ENCODE data around the gene ITGB3.

The ITGB3 gene

DNA sequence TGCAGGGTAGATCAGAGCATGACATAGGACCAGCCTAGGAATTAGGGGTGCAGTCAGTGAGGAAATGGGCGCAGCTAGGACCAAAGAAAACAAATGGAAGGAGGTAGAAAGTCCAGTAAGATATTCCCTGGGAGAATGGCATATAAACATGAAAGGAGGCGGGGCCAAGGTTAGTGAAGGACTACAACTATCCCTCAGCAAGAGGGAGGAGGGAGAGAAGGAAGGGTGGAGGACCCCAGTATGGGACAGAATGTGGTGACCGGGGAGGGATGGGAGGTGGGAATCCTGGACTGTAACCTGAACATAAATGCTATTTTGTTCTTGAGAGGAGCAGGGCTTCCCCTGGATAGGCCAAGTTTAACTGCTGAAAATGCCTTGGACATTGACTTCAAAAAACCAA is 22.8 kb downstream of the ITGB3 start:
- Histone ChIP-seq H3K4me1 (ENCODE audit: control insufficient read depth, insufficient read depth, low read length) (peaks cover 68% of the 10 kb centered on the region), H3K27me3 (ENCODE audit: control insufficient read depth in 1 of 2, insufficient read depth in 2 of 2, low read length in 2 of 2) (no peaks in the 10 kb centered on the region), H3K36me3 (ENCODE audit: control insufficient read depth in 2 of 2, insufficient read depth in 2 of 2, low read length in 2 of 2) (no peaks in the 10 kb centered on the region), H3K4me3 (ENCODE audit: low read length in 2 of 2) (no peak overlapping the region), H3K9ac (ENCODE audit: low read length in 2 of 2) (peak overlapping the region; percentile 68 to 73), H3K27ac (ENCODE audit: low read length) (peak overlapping the region; percentile 98), H3K9me3 (ENCODE audit: control insufficient read depth in 2 of 2, low read length in 2 of 2) (no peaks in the 10 kb centered on the region)

DNA sequence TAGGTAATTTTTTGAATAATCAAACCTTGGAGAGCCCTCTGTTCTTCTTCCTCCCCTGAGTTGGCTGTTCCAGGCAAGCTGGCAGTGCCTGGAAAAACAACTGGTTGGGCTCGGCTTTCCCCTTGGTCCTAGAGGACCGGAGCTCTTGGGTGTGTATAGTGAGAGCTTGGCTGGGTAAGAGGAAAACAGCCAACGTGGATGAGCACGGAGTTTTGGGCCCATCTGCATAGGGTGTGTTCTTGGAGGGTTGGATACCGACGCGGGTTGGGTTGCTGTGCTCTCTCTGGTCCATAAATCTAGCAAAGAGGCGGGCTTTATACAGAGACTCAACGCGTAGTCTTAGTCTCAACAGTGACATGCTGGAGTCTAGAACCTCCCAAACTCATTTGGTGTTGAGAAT is 23.2 kb downstream of the ITGB3 start:
- Histone ChIP-seq H3K36me3 (ENCODE audit: control insufficient read depth in 2 of 2, insufficient read depth in 2 of 2, low read length in 2 of 2) (no peaks in the 10 kb centered on the region), H3K27ac (ENCODE audit: low read length) (peak overlapping the region; percentile 98), H3K9ac (ENCODE audit: low read length in 2 of 2) (peak overlapping the region; percentile 46 to 68)

DNA sequence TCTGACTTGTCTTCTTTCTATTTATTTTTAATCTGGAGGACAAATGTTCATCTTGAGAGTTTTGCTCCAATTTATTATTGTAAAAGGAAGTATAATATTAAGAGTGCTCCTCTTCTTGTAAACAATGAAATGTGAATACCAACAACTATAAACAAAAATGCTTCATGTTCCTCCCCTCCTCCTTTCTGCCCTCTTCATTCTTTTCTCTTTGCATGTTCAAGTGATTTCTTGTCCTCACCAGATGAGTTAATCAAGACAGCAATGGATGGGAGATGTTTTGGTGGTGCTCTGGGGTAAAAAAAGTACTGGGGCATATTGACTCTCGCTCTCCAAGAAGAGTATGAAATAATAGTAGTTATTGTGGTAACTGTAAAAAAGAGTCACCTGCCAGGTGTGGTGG is 24.3 kb downstream of the ITGB3 start:
- H3K27me3 ChIP-seq (ENCODE audit: control insufficient read depth in 1 of 2, insufficient read depth in 2 of 2, low read length in 2 of 2), result no peaks in the 10 kb centered on the region

More for the DNA sequence above, 23.2 kb downstream of the ITGB3 start:
- Histone ChIP-seq H3K4me3 (ENCODE audit: low read length in 2 of 2) (peak overlapping the region; percentile 9 to 29), H3K4me1 (ENCODE audit: control insufficient read depth, insufficient read depth, low read length) (peaks cover 68% of the 10 kb centered on the region), H3K9me3 (ENCODE audit: control insufficient read depth in 2 of 2, low read length in 2 of 2) (no peaks in the 10 kb centered on the region), H3K27me3 (ENCODE audit: control insufficient read depth in 1 of 2, insufficient read depth in 2 of 2, low read length in 2 of 2) (no peaks in the 10 kb centered on the region)

DNA sequence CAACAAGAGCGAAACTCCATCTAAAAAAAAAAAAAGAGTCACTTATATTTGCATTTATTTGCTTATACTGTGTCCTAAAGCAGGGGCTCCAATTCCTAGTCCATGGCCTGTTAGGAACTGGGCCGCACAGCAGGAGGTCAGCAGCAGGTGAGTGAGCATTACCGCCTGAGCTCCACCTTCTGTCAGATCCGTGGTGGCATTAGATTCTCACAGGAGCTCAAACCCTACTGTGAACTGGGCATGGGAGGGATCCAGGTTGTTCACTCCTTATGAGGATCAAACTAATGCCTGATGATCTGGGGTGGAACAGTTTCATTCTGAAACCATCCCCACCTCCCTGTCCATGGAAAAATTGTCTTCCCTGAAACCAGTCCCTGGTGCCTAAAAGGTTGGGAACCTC is 24.9 kb downstream of the ITGB3 start:
- H3K4me1 ChIP-seq (ENCODE audit: control insufficient read depth, insufficient read depth, low read length), result peaks cover 65% of the 10 kb centered on the region
- no peaks in the 10 kb centered on the region for H3K36me3 ChIP-seq (ENCODE audit: control insufficient read depth in 2 of 2, insufficient read depth in 2 of 2, low read length in 2 of 2)
- no peaks in the 10 kb centered on the region for H3K27me3 ChIP-seq (ENCODE audit: control insufficient read depth in 1 of 2, insufficient read depth in 2 of 2, low read length in 2 of 2)
- H3K9me3 ChIP-seq (ENCODE audit: control insufficient read depth in 2 of 2, low read length in 2 of 2), result no peaks in the 10 kb centered on the region
- H3K9ac ChIP-seq (ENCODE audit: low read length in 2 of 2), result peak overlapping the region in 1 of 2 donors; percentile 41
- peak overlapping the region; percentile 98 for H3K27ac ChIP-seq (ENCODE audit: low read length)
- no peak overlapping the region for H3K4me3 ChIP-seq (ENCODE audit: low read length in 2 of 2)

More for the DNA sequence above, 24.3 kb downstream of the ITGB3 start:
- no peaks in the 10 kb centered on the region for H3K36me3 ChIP-seq (ENCODE audit: control insufficient read depth in 2 of 2, insufficient read depth in 2 of 2, low read length in 2 of 2)
- peak overlapping the region; percentile 98 for H3K27ac ChIP-seq (ENCODE audit: low read length)
- no peak overlapping the region for H3K9ac ChIP-seq (ENCODE audit: low read length in 2 of 2)
- H3K9me3 ChIP-seq (ENCODE audit: control insufficient read depth in 2 of 2, low read length in 2 of 2), result no peaks in the 10 kb centered on the region
- no peak overlapping the region for H3K4me3 ChIP-seq (ENCODE audit: low read length in 2 of 2)
- H3K4me1 ChIP-seq (ENCODE audit: control insufficient read depth, insufficient read depth, low read length), result peaks cover 68% of the 10 kb centered on the region

DNA sequence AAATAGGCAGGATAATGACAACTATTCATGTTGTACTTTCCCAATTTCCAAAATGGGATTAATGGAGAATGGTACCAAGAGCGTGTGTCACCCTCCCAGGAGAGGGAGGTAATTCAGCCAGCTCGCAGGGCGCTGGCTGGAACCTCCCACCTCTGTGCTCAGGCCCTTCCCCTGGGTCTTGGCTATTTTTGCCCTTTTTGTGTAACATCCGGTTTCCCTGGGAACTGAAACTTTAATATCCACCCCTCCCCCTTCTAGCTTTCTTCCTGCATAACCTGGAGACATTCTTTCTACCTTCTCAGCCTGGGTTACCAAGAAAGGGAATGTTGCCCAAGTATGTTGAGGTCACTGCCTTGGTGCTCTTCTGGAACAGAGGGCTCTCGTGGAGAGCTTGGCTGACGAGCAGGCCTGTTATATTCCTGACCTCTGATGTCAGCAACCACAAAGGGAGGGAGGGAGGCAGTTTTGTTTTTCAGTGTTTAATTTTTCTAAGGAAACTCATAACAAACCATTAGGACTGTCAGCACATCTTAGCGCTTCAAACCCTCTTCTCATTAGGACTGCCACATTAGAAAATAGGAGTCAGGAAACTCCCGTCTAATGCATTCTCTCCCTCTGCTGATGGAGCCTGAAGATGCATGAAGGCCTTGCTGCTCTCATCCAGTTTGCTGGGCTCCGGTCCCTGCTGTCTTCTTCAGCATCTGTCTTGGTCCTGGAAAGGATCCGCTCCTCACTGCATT is 25.6 kb downstream of the ITGB3 start:
- Histone ChIP-seq H3K9ac (ENCODE audit: low read length in 2 of 2) (peak overlapping the region; percentile 50 to 72), H3K36me3 (ENCODE audit: control insufficient read depth in 2 of 2, insufficient read depth in 2 of 2, low read length in 2 of 2) (no peaks in the 10 kb centered on the region), H3K27ac (ENCODE audit: low read length) (peak overlapping the region; percentile 98), H3K27me3 (ENCODE audit: control insufficient read depth in 1 of 2, insufficient read depth in 2 of 2, low read length in 2 of 2) (no peaks in the 10 kb centered on the region), H3K4me1 (ENCODE audit: control insufficient read depth, insufficient read depth, low read length) (peaks cover 59% of the 10 kb centered on the region), H3K4me3 (ENCODE audit: low read length in 2 of 2) (peak overlapping the region in 1 of 2 donors; percentile 29), H3K9me3 (ENCODE audit: control insufficient read depth in 2 of 2, low read length in 2 of 2) (no peaks in the 10 kb centered on the region)

DNA sequence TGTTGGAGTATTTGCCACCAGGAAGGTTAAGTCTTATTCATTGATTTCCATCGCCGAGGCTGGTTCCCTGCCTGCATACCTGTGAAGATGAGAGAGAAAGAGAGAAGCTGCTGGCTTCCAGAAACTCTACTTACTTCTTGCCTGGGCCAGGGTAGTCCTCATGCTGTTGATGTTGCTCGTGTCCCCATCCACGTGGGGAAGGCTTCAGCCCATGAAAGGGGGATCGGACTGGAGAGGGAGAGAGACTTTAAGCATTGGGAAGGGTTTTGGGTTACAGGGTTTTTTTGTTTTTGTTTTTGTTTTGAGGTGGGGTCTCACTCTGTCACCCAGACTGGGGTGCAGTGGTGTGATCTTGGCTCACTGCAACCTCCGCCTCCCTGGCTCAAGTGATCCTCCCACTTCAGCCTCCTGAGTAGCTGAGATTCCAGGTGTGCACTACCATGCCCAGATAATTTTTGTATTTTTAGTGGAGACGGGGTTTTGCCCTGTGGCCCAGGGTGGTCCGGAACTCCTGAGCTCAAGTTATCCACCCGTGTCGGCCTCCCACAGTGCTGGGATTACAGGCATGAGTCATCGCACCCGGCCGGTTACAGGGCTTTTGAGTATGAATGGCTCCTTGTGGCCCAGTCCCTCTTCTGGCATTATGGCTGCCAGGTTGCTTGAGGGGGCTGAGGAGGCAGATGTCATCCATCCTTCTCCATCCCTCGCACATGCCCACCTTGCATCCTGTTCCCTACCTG is 26.6 kb downstream of the ITGB3 start:
- H3K4me3 ChIP-seq (ENCODE audit: low read length in 2 of 2), result peak overlapping the region in 1 of 2 donors; percentile 29
- H3K27ac ChIP-seq (ENCODE audit: low read length), result peak overlapping the region; percentile 98
- no peaks in the 10 kb centered on the region for H3K27me3 ChIP-seq (ENCODE audit: control insufficient read depth in 1 of 2, insufficient read depth in 2 of 2, low read length in 2 of 2)
- H3K36me3 ChIP-seq (ENCODE audit: control insufficient read depth in 2 of 2, insufficient read depth in 2 of 2, low read length in 2 of 2), result peaks cover 0 to 2% of the 10 kb centered on the region in 2 donors
- H3K9ac ChIP-seq (ENCODE audit: low read length in 2 of 2), result peak overlapping the region; percentile 50 to 72
- no peaks in the 10 kb centered on the region for H3K9me3 ChIP-seq (ENCODE audit: control insufficient read depth in 2 of 2, low read length in 2 of 2)
- H3K4me1 ChIP-seq (ENCODE audit: control insufficient read depth, insufficient read depth, low read length), result peaks cover 49% of the 10 kb centered on the region

DNA sequence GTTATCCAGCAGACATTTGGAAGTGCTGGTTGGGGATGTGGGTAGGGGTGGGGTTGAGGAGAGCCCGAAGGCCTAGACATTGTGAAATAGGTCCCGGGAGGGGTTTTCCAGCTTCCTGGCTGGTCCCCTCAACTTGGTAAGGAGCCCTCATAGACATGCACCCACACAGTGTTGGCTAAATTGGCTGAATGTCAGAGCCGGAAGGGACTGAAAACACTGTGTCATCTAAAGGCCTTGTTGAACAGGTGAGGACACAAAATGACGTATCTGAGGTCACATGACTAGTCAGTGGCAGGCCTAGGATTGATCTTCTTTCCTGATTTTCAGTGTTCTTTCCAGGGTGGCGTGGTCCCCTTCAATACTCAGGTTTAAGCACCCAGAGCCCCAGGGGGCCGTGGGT is 27.6 kb downstream of the ITGB3 start:
- Histone ChIP-seq H3K4me3 (ENCODE audit: low read length in 2 of 2) (no peak overlapping the region), H3K9me3 (ENCODE audit: control insufficient read depth in 2 of 2, low read length in 2 of 2) (no peaks in the 10 kb centered on the region), H3K27me3 (ENCODE audit: control insufficient read depth in 1 of 2, insufficient read depth in 2 of 2, low read length in 2 of 2) (no peaks in the 10 kb centered on the region), H3K4me1 (ENCODE audit: control insufficient read depth, insufficient read depth, low read length) (peaks cover 39% of the 10 kb centered on the region), H3K9ac (ENCODE audit: low read length in 2 of 2) (no peak overlapping the region), H3K27ac (ENCODE audit: low read length) (no peak overlapping the region), H3K36me3 (ENCODE audit: control insufficient read depth in 2 of 2, insufficient read depth in 2 of 2, low read length in 2 of 2) (peaks cover 0 to 6% of the 10 kb centered on the region in 2 donors)

DNA sequence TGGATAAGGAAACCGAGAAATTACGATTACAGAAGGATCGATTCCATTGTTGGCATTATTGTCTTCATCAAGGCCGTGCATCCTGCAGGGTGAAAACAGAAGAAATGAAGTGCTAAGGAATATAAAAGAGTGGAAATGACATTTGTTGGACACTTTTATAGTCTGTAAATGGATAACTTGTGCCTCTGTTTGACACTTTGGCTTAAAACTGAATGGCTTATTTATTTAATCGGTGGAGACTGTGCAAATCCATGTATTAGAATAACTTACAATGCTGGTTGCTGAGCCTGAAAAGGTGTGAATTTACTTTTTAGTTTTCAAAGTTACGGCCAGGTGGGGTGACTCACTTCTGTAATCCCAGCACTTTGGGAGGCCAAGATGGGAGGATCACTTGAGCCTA is 31.4 kb downstream of the ITGB3 start:
- Histone ChIP-seq H3K4me3 (ENCODE audit: low read length in 2 of 2) (no peak overlapping the region), H3K4me1 (ENCODE audit: control insufficient read depth, insufficient read depth, low read length) (peaks cover 4% of the 10 kb centered on the region), H3K27me3 (ENCODE audit: control insufficient read depth in 1 of 2, insufficient read depth in 2 of 2, low read length in 2 of 2) (no peaks in the 10 kb centered on the region), H3K9me3 (ENCODE audit: control insufficient read depth in 2 of 2, low read length in 2 of 2) (no peaks in the 10 kb centered on the region), H3K27ac (ENCODE audit: low read length) (no peak overlapping the region), H3K36me3 (ENCODE audit: control insufficient read depth in 2 of 2, insufficient read depth in 2 of 2, low read length in 2 of 2) (peaks cover 8 to 24% of the 10 kb centered on the region in 2 donors), H3K9ac (ENCODE audit: low read length in 2 of 2) (no peak overlapping the region)

DNA sequence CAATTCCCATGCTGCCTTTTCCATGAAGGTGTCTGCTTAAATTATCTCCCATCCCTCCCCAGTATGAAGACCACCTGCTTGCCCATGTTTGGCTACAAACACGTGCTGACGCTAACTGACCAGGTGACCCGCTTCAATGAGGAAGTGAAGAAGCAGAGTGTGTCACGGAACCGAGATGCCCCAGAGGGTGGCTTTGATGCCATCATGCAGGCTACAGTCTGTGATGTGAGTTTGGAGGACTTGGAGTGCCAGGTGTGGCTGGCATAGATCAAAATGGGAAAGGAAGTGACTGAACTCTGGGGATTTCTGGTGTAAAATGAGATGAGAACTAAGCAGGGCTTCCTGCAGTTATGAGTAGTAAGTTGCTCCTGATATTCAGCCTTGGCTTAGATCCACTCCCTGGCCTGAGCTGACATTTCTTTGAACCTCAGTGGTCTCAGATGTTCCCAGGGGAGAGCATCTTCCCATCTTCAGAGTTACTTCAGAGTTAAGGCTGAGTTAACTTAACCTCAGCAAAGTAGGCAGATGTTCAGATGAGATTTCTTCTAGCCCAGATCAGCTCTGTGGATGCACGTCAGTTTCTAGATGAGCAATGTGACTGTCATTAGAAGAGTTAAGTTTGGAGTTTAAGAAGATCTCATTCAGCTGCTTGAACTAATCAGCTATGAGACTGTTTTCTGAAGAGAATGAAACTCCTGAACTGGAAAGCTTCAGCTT is 32.7 kb downstream of the ITGB3 start:
- Histone ChIP-seq H3K9me3 (ENCODE audit: control insufficient read depth in 2 of 2, low read length in 2 of 2) (no peaks in the 10 kb centered on the region), H3K36me3 (ENCODE audit: control insufficient read depth in 2 of 2, insufficient read depth in 2 of 2, low read length in 2 of 2) (peaks cover 8 to 32% of the 10 kb centered on the region in 2 donors), H3K9ac (ENCODE audit: low read length in 2 of 2) (no peak overlapping the region), H3K4me1 (ENCODE audit: control insufficient read depth, insufficient read depth, low read length) (no peaks in the 10 kb centered on the region), H3K27ac (ENCODE audit: low read length) (no peak overlapping the region), H3K4me3 (ENCODE audit: low read length in 2 of 2) (no peak overlapping the region), H3K27me3 (ENCODE audit: control insufficient read depth in 1 of 2, insufficient read depth in 2 of 2, low read length in 2 of 2) (no peaks in the 10 kb centered on the region)

DNA sequence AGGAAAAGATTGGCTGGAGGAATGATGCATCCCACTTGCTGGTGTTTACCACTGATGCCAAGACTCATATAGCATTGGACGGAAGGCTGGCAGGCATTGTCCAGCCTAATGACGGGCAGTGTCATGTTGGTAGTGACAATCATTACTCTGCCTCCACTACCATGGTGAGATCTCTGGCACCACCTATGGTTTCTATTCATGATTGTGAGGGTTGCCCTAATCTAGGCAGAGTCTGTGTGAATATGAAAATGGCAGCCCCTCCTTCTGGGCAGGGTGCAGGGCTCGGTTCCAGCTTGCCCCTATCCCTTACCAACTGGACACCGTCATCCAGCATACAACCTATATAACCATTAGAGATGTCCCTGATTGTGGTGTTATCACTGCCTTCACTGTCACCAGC is 33.4 kb downstream of the ITGB3 start:
- Histone ChIP-seq H3K9ac (ENCODE audit: low read length in 2 of 2) (no peak overlapping the region), H3K27me3 (ENCODE audit: control insufficient read depth in 1 of 2, insufficient read depth in 2 of 2, low read length in 2 of 2) (no peaks in the 10 kb centered on the region), H3K4me1 (ENCODE audit: control insufficient read depth, insufficient read depth, low read length) (no peaks in the 10 kb centered on the region), H3K27ac (ENCODE audit: low read length) (no peak overlapping the region), H3K4me3 (ENCODE audit: low read length in 2 of 2) (no peak overlapping the region), H3K36me3 (ENCODE audit: control insufficient read depth in 2 of 2, insufficient read depth in 2 of 2, low read length in 2 of 2) (peaks cover 8 to 34% of the 10 kb centered on the region in 2 donors), H3K9me3 (ENCODE audit: control insufficient read depth in 2 of 2, low read length in 2 of 2) (no peaks in the 10 kb centered on the region)

All from stomach smooth muscle (tissue), 2 donors.